ENCODE results near the gene IARS2.
"Not testable (repeated sequence)": the region's sequence is repeated elsewhere in the genome, so short reads cannot be mapped to it uniquely, and the experiment has no call there.

The IARS2 gene

GRCh38 chr1:220169887-220170286 lies 76.0 kb downstream of the IARS2 start:
- DNase-seq, result not testable (repeated sequence)

GRCh38 chr1:220170836-220171526 lies 77.0 kb downstream of the IARS2 start:
- no peak for DNase-seq

GRCh38 chr1:220176540-220176939 lies 82.6 kb downstream of the IARS2 start:
- no peak for DNase-seq

- no peak for DNase-seq
These were observed 88.2 kb downstream of the IARS2 start for GRCh38 chr1:220182111-220182510.

- DNase-seq, result no peak
These were observed 88.7 kb downstream of the IARS2 start for GRCh38 chr1:220182656-220183055.

GRCh38 chr1:220184506-220184905 lies 90.6 kb downstream of the IARS2 start:
- DNase-seq, result no peak

- DNase-seq, result no peak
These were observed 92.8 kb downstream of the IARS2 start for GRCh38 chr1:220186752-220187151.

- no peak for DNase-seq
These were observed 94.6 kb downstream of the IARS2 start for GRCh38 chr1:220188538-220188937.

- no peak for DNase-seq
These were observed 95.9 kb downstream of the IARS2 start for GRCh38 chr1:220189750-220190347.

- DNase-seq, result no peak
These were observed 101.8 kb downstream of the IARS2 start for GRCh38 chr1:220195701-220196100.

Data from stimulated activated CD4-positive, alpha-beta T cell treated with anti-CD3 and anti-CD28 coated beads, Interleukin-15, amount 100 ng/mL, for 24 hours (primary cell).